K562 (cell line): ENCODE measurements around the gene ATRIP. TPM values are rescaled to one million over a fixed set of nuclear protein-coding genes. Genes with fewer than 3 reads are reported as not detected.

ENCODE experiments used
- ATAC-seq: fragments of 200-7000 bp; cut with Tn5 transposase; 3 replicates; pipeline ENCODE4 v1.9.1; 2020; ENCODE audit warnings: moderate library complexity
- BruUV-seq: library from RNA; stranded (reverse); fragments of 400-500 nt; replicated peaks from 2 replicates; lab custom pipeline; 2021; lab: Mats Ljungman, UMichigan
- CTCF ChIA-PET: fragments of 300-600 bp; formaldehyde crosslinking; extraction: SDS; loops from one replicate; lab custom pipeline; 2021; ENCODE audit warnings: low intra/inter-chr PET ratio; lab: Yijun Ruan, JAX
- POLR2A ChIA-PET: fragments of 300-600, 350-650 bp; sonication (Branson Sonifier 250); formaldehyde crosslinking; extraction: SDS; loops from one replicate; lab custom pipeline; 2021; ENCODE audit warnings: antibody characterized with exemption, inconsistent platforms; lab: Yijun Ruan, JAX
- DNase-seq, 4 experiments: peaks; one replicate each; pipeline versions ENCODE4 v3.0.0 to v3.0.0-alpha.2; 2011 to 2018; ENCODE audit warnings: low spot score in 3 of 4, mixed read lengths in 3 of 4; ENCODE audit errors: extremely low read depth in 1 of 4
- FAIRE-seq: peaks from 2 replicates; lab custom pipeline; 2011; peaks lifted over from hg19 to GRCh38; lab: Jason Lieb, UNC
- H2AFZ ChIP-seq: 2 replicates; pipeline ENCODE4 v1.6.0; 2011; ENCODE audit warnings: low read depth, low read length, control low read depth, inconsistent platforms
- H3K27ac ChIP-seq: fragments of 200-600 bp; 3 replicates; pipeline ENCODE4 v1.8.0; 2011; ENCODE audit warnings: low read depth, mild to moderate bottlenecking, control low read depth, inconsistent platforms, low read length, moderate library complexity, mixed read lengths; ENCODE audit errors: extremely low read depth
- H3K27me3 ChIP-seq, 2 experiments: fragments of 300-600 bp in 1 of 2; 2 replicates in 1 of 2; 3 replicates in 1 of 2; pipeline versions ENCODE4 v1.6.0 to v1.8.0; 2011; ENCODE audit warnings: inconsistent platforms in 2 of 2, low read length in 2 of 2, mild to moderate bottlenecking in 1 of 2, mixed read lengths in 1 of 2, moderate library complexity in 1 of 2; ENCODE audit not compliant: control insufficient read depth in 2 of 2, insufficient read depth in 2 of 2
- H3K36me3 ChIP-seq: fragments of 300-600 bp; 3 replicates; pipeline ENCODE4 v1.8.0; 2011; ENCODE audit warnings: mild to moderate bottlenecking, low read length, inconsistent platforms; ENCODE audit not compliant: control insufficient read depth, insufficient read depth
- H3K4me1 ChIP-seq, 2 experiments: fragments of 200-600 bp in 1 of 2; replicated peaks in 1 of 2; 2 replicates in 1 of 2; 3 replicates in 1 of 2; pipeline versions ENCODE4 v1.5.1 to v1.8.0; 2011; ENCODE audit warnings: inconsistent platforms in 2 of 2, low read length in 2 of 2, mild to moderate bottlenecking in 1 of 2, mixed read lengths in 1 of 2, moderate library complexity in 1 of 2; ENCODE audit not compliant: control insufficient read depth in 2 of 2, insufficient read depth in 2 of 2
- H3K4me2 ChIP-seq: 2 replicates; pipeline ENCODE4 v1.6.1; 2011; ENCODE audit warnings: low read length, control low read depth, inconsistent platforms, mixed read lengths; ENCODE audit not compliant: insufficient read depth
- H3K4me3 ChIP-seq: fragments of 200-600 bp; sonication (generic), shearing (Covaris generic); 2 replicates; pipeline ENCODE4 v1.5.1; 2016; ENCODE audit warnings: control low read depth, inconsistent platforms
- H3K79me2 ChIP-seq: fragments of 200-600 bp; 3 replicates; pipeline ENCODE4 v1.8.0; 2011; ENCODE audit warnings: low read length, inconsistent platforms; ENCODE audit not compliant: control insufficient read depth, insufficient read depth
- H3K9ac ChIP-seq, 2 experiments: 2 replicates each; pipeline versions ENCODE4 v1.6.0 to v1.6.1; 2011; ENCODE audit warnings: low read depth in 2 of 2, low read length in 2 of 2, control low read depth in 1 of 2, inconsistent platforms in 1 of 2, mild to moderate bottlenecking in 1 of 2, mixed read lengths in 1 of 2; ENCODE audit not compliant: insufficient read depth in 1 of 2
- H3K9me1 ChIP-seq: one replicate; pipeline ENCODE4 v1.6.0; 2011; ENCODE audit warnings: inconsistent platforms, mild to moderate bottlenecking, low read length, moderate library complexity; ENCODE audit not compliant: control insufficient read depth, insufficient read depth
- H3K9me3 ChIP-seq: replicated peaks from 2 replicates; pipeline ENCODE4 v1.5.1; 2011; ENCODE audit warnings: low read depth, low read length, inconsistent platforms; ENCODE audit not compliant: control insufficient read depth, insufficient read depth
- H4K20me1 ChIP-seq: replicated peaks from 2 replicates; pipeline ENCODE4 v1.6.1; 2011; ENCODE audit warnings: low read length, inconsistent platforms, mixed read lengths; ENCODE audit not compliant: control insufficient read depth, insufficient read depth
- L3MBTL2 ChIP-seq: fragments of 450-650 bp; IDR thresholded peaks from 2 replicates; pipeline ENCODE4 v1.6.1; 2016; ENCODE audit warnings: mild to moderate bottlenecking, moderate library complexity
- PRMT5 ChIP-seq: sonication (generic); formaldehyde crosslinking; IDR thresholded peaks from 2 replicates; pipeline ENCODE4 v1.5.0; 2020; ENCODE audit warnings: missing genetic modification reagents
- ZFP36 ChIP-seq: fragments of 150-350 bp; IDR thresholded peaks from 2 replicates; pipeline ENCODE4 v1.6.1; 2018; ENCODE audit warnings: low read length, low read depth; ENCODE audit not compliant: partially characterized antibody
- ZNF217 ChIP-seq: sonication (generic); formaldehyde crosslinking; IDR thresholded peaks from 2 replicates; pipeline ENCODE4 v1.8.0; 2022; ENCODE audit warnings: mild to moderate bottlenecking, missing genetic modification reagents
- ZNF79 ChIP-seq: fragments of 250-450 bp; sonication (Bioruptor Pico); IDR thresholded peaks from 2 replicates; pipeline ENCODE4 v1.4.0; 2020; ENCODE audit warnings: low read depth, mild to moderate bottlenecking, moderate library complexity
- WGBS: fragments of 100-300 bp; shearing (Covaris generic); methylation state at CpG from one replicate; pipeline ENCODE4 v1.1.6; 2016; ENCODE audit warnings: low coverage, mixed read lengths; ENCODE audit not compliant: insufficient coverage; ENCODE audit errors: missing lambda C conversion rate; 5-methylcytosine and 5-hydroxymethylcytosine counted together
- in situ Hi-C: fragments of 300-500 bp; cut with MboI; formaldehyde crosslinking; loops from 4 replicates; pipeline ENCODE4 v1.15.0; 2018; ENCODE audit warnings: inconsistent platforms, mixed read lengths
- intact Hi-C: fragments of 100-400 bp; cut with micrococcal nuclease; formaldehyde crosslinking; loops from 2 replicates; pipeline ENCODE4 v1.14.2; 2022
- polyA plus RNA-seq, 8 experiments: library from polyadenylated mRNA; depleted of rRNA in 4 of 8; stranded (reverse) in 5 of 8; unstranded in 3 of 8; fragments of >200 nt; fragmentation: Nextera tagmentation in 2 of 8; fragmentation: Illumina TruSeq in 1 of 8; extraction: Ambion mirVana in 2 of 8; extraction: Trizol in 1 of 8; gene quantifications; 2 replicates each; pipeline versions ENCODE4 v1.2.1 to v1.2.3, GENCODE V29; 2011 to 2014; ENCODE audit warnings: inconsistent platforms in 1 of 8, missing spikeins in 1 of 8
- total RNA-seq, 7 experiments: library from RNA; depleted of rRNA in 6 of 7; stranded (reverse); fragments of >200 nt in 6 of 7; fragmentation: Illumina TruSeq in 2 of 7; extraction: Trizol in 2 of 7; gene quantifications; 2 replicates each; pipeline versions ENCODE4 v1.2.1 to v1.2.3, GENCODE V29; 2011 to 2021; ENCODE audit warnings: low replicate concordance in 1 of 7
- TF ChIP-seq, protein P1 (sequence below): fragments of 200-800 bp; sonication (Bioruptor generic); IDR thresholded peaks from 2 replicates; pipeline ENCODE4 v1.6.1; 2017; ENCODE audit warnings: missing genetic modification characterization, missing compliant biosample characterization

ATRIP gene
- total and polyA plus RNA-seq, 9 of the 15 experiments (the other 6 are each of a cell fraction or from before 2014, with no cell fraction given): 1.7 to 15.7 (median 10.5) TPM

DNA sequence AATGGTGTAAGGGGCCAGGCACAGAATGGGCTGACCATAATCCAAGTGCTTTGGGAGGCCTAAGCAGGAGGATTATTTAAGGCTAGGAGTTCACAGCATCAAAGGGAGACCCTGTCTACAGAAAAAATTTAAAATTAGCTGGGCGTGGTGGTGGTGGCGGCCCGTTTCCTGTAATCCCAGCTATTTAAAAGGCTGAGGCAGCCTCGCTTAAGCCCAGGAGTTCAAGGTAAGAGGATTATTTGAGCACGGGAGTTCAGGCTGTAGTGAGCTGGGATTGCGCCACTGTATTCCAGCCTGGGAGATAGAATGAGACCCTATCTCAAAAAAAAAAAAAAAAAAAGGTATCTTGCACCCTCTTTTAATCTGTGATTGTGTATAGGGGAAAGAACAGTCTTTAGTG, 4.6 kb upstream of the ATRIP start:
- no peaks in the 10 kb centered on the region; a peak in 1 of 5 replicates for H3K27me3 ChIP-seq
- H3K4me1 ChIP-seq: peaks cover 6 to 17% of the 10 kb centered on the region in 2 experiments; a peak in 4 of 5 replicates
- peaks cover 27% of the 10 kb centered on the region; the same call in 2 of the 3 replicates for H3K36me3 ChIP-seq
- peak overlapping the region; percentile 89; the same call in 1 of the 2 replicates for H3K4me3 ChIP-seq
- WGBS: 78% methylated on average over 6 of the region's 6 CpGs
- ChIA-PET POLR2A (interaction anchor here (0.8 kb wide), 1 partner anchor 12 kb away, joined by 3 read pairs; the partner anchor contains the start of gene PLXNB1), CTCF (no interaction called here)
- FAIRE-seq: no peak
- H3K79me2 ChIP-seq: peaks cover 47% of the 10 kb centered on the region
- H3K9me3 ChIP-seq: no peaks in the 10 kb centered on the region
- no TSS peak for BruUV-seq
- H4K20me1 ChIP-seq: no peaks in the 10 kb centered on the region
- H3K4me2 ChIP-seq: peak overlapping the region; percentile 58; the same call in 1 of the 2 replicates
- peak overlapping the region; percentile 36 to 91; a peak in 2 of 4 replicates for H3K9ac ChIP-seq
- intact Hi-C loops: no loop called here
- H2AFZ ChIP-seq: no peak overlapping the region
- TF ChIP-seq ZFP36 (no peak), ZNF79 (CRISPR knock-in tag) (no peak), L3MBTL2 (no peak), PRMT5 (CRISPR knock-in tag) (no peak), ZNF217 (CRISPR knock-in tag) (no peak)
- TF ChIP-seq, protein P1, sequence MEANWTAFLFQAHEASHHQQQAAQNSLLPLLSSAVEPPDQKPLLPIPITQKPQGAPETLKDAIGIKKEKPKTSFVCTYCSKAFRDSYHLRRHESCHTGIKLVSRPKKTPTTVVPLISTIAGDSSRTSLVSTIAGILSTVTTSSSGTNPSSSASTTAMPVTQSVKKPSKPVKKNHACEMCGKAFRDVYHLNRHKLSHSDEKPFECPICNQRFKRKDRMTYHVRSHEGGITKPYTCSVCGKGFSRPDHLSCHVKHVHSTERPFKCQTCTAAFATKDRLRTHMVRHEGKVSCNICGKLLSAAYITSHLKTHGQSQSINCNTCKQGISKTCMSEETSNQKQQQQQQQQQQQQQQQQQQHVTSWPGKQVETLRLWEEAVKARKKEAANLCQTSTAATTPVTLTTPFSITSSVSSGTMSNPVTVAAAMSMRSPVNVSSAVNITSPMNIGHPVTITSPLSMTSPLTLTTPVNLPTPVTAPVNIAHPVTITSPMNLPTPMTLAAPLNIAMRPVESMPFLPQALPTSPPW: no peak
- TF ChIP-seq, all 486 proteins: peak for 0
- no peak for ATAC-seq
- Histone ChIP-seq H3K27ac (peak overlapping the region; percentile 34), H3K9me1 (peaks cover 6% of the 10 kb centered on the region)
- DNase-seq: no peak
- in situ Hi-C loops: no loop called here
